Ovary (tissue), 3 donors: ENCODE data around the gene SLC38A4.

Experiments used
- EP300 ChIP-seq: sonication (generic); formaldehyde crosslinking; IDR thresholded peaks from one replicate; pipeline ENCODE4 v1.6.1; 2017; ENCODE audit warnings: antibody characterized with exemption
- POLR2A ChIP-seq: fragments of 450-650 bp; IDR thresholded peaks from one replicate; pipeline ENCODE4 v1.6.1; 2017; ENCODE audit warnings: antibody characterized with exemption, mild to moderate bottlenecking, moderate library complexity
- TF ChIP-seq, protein P1 (sequence below), 3 donors: fragments of 450-650 bp in 2 of 3; fragments of 200-600 bp in 1 of 3; IDR thresholded peaks; one replicate each; pipeline versions ENCODE4 v1.5.1 to v1.8.0; 2016 to 2022; ENCODE audit warnings: antibody characterized with exemption in 3 of 3, mild to moderate bottlenecking in 1 of 3
- donor health status: DM: no; HTN: no; CAD: no.

DNA sequence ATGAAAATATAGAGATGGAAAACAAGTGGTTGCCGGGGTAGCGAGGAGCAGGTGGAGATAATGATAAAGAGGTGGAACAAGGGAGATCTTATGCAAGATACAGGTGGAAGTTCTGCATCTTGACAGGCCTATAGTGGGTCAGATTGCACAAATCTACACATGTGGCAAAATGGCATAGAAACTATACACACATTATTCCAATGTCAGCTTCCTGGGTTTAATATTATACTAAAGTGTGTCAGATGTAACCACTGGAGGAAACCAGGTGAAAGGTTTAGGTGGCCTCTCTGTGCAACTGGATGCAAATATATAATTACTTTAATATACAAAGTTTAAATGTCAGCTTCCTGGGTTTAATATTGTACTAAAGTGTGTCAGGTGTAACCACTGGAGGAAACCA, 1.1 kb downstream of the SLC38A4 start:
- TF ChIP-seq, protein P1, sequence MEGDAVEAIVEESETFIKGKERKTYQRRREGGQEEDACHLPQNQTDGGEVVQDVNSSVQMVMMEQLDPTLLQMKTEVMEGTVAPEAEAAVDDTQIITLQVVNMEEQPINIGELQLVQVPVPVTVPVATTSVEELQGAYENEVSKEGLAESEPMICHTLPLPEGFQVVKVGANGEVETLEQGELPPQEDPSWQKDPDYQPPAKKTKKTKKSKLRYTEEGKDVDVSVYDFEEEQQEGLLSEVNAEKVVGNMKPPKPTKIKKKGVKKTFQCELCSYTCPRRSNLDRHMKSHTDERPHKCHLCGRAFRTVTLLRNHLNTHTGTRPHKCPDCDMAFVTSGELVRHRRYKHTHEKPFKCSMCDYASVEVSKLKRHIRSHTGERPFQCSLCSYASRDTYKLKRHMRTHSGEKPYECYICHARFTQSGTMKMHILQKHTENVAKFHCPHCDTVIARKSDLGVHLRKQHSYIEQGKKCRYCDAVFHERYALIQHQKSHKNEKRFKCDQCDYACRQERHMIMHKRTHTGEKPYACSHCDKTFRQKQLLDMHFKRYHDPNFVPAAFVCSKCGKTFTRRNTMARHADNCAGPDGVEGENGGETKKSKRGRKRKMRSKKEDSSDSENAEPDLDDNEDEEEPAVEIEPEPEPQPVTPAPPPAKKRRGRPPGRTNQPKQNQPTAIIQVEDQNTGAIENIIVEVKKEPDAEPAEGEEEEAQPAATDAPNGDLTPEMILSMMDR (IDR thresholded peaks at IDR 0.05): no peak
- no peak for TF ChIP-seq POLR2A
- TF ChIP-seq EP300: no peak
